OCI-LY7 (cell line): ENCODE measurements around the gene UBL3. TPM values are rescaled to one million over a fixed set of nuclear protein-coding genes. Genes with fewer than 3 reads are reported as not detected.

Experiments used
- BruUV-seq: library from RNA; stranded (reverse); fragments of 400-500 nt; replicated peaks from 2 replicates; lab custom pipeline; 2021; lab: Mats Ljungman, UMichigan
- CTCF ChIA-PET: fragments of 300-600 bp; sonication (Branson Sonifier 250); formaldehyde crosslinking; loops from one replicate; lab custom pipeline; 2022; ENCODE audit warnings: antibody characterized with exemption; ENCODE audit not compliant: unreplicated experiment; lab: Charles Lee
- POLR2A ChIA-PET: fragments of 300-600 bp; sonication (Branson Sonifier 250); formaldehyde crosslinking; loops from one replicate; lab custom pipeline; 2022; ENCODE audit warnings: antibody characterized with exemption; lab: Charles Lee
- DNase-seq: peaks from one replicate; pipeline ENCODE4 v3.0.0-alpha.2; 2015; ENCODE audit warnings: low spot score
- H2AFZ ChIP-seq: fragments of 200-600 bp; sonication (generic), shearing (Covaris generic); 2 replicates; pipeline ENCODE4 v1.6.1; 2014; ENCODE audit warnings: mild to moderate bottlenecking, antibody characterized with exemption, low read length, moderate library complexity
- H3K27ac ChIP-seq: fragments of 200-600 bp; sonication (generic); 2 replicates; pipeline ENCODE4 v1.5.1; 2014; ENCODE audit warnings: mixed run types, low read depth, mild to moderate bottlenecking, moderate library complexity, low read length, inconsistent platforms; ENCODE audit not compliant: poor library complexity, severe bottlenecking
- H3K36me3 ChIP-seq: fragments of 200-600 bp; sonication (generic); 2 replicates; pipeline ENCODE4 v1.6.1; 2014; ENCODE audit warnings: mild to moderate bottlenecking, antibody characterized with exemption, low read length, moderate library complexity, mixed read lengths; ENCODE audit not compliant: insufficient read depth
- H3K4me1 ChIP-seq: fragments of 200-600 bp; sonication (generic); 2 replicates; pipeline ENCODE4 v1.5.1; 2014; ENCODE audit warnings: mild to moderate bottlenecking, low read length; ENCODE audit not compliant: insufficient read depth, poor library complexity, severe bottlenecking
- H3K4me2 ChIP-seq: fragments of 200-600 bp; sonication (generic); 2 replicates; pipeline ENCODE4 v1.6.1; 2014; ENCODE audit warnings: mild to moderate bottlenecking, low read length
- H3K4me3 ChIP-seq: fragments of 200-600 bp; sonication (generic); 2 replicates; pipeline ENCODE4 v1.5.1; 2014; ENCODE audit warnings: mild to moderate bottlenecking, low read depth, low read length; ENCODE audit not compliant: poor library complexity, severe bottlenecking
- H3K79me2 ChIP-seq: fragments of 200-600 bp; sonication (generic); 2 replicates; pipeline ENCODE4 v1.6.1; 2016; ENCODE audit warnings: low read depth, mild to moderate bottlenecking, low read length, moderate library complexity, mixed read lengths; ENCODE audit not compliant: insufficient read depth
- H3K9me2 ChIP-seq: fragments of 200-600 bp; sonication (generic); 2 replicates; pipeline ENCODE4 v1.6.1; 2016; ENCODE audit warnings: mild to moderate bottlenecking, low read length, mixed read lengths; ENCODE audit not compliant: insufficient read depth
- H3K9me3 ChIP-seq: fragments of 200-600 bp; sonication (generic); 2 replicates; pipeline ENCODE4 v1.6.1; 2014; ENCODE audit warnings: mild to moderate bottlenecking, mixed run types, low read length, mixed read lengths
- H4K20me1 ChIP-seq: fragments of 200-600 bp; sonication (generic); 2 replicates; pipeline ENCODE4 v1.6.1; 2014; ENCODE audit warnings: mild to moderate bottlenecking, antibody characterized with exemption, low read length, moderate library complexity, mixed read lengths; ENCODE audit not compliant: insufficient read depth
- EZH2phosphoT487 ChIP-seq: fragments of 200-600 bp; sonication (generic); IDR thresholded peaks from 2 replicates; pipeline ENCODE4 v1.6.1; 2018; ENCODE audit warnings: low read depth, borderline replicate concordance, mild to moderate bottlenecking, mixed run types, antibody characterized with exemption, low read length, moderate library complexity, mixed read lengths
- intact Hi-C: fragments of 100-400 bp; cut with micrococcal nuclease; formaldehyde crosslinking; loops from one replicate; pipeline ENCODE4 v1.10.0; 2022; ENCODE audit not compliant: unreplicated experiment
- small RNA-seq: library from RNA; depleted of rRNA; stranded (forward); fragments of <200 nt; gene quantifications from one replicate; pipeline ENCODE3, GENCODE V24; 2014
- total RNA-seq, 2 experiments: library from RNA; depleted of rRNA in 1 of 2; stranded (reverse); fragments of >200 nt in 1 of 2; shearing (Covaris generic) in 1 of 2; gene quantifications; 2 replicates each; pipeline ENCODE4 v1.2.3, GENCODE V29; 2014 to 2022
- TF ChIP-seq, protein P1 (sequence below): fragments of 200-600 bp; sonication (generic); conservative IDR thresholded peaks from 2 replicates; pipeline ENCODE4 v1.5.1; 2014; ENCODE audit warnings: mild to moderate bottlenecking, antibody characterized with exemption, low read length, moderate library complexity, mixed read lengths

UBL3 gene
- total RNA-seq, 2 experiments from 2014 or later = 5.6 to 11.4 TPM

DNA sequence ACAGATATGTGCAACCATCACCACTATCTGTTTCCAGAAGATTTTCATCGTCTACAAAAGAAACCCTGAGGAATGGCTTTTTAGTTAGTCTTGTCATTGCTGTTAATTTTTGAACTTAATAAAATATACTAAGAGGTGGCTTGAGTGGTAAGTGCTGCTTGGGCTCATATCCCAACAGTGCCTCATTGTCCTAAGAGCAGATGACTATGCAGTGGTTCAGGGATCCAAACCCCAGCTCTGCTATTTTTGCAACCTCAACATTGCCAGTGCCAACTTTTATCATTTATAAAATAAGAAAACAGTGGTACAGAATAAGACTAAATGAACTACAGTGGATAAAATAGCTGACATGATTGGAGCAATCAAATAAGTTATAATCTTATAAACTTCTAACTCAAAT is 131.7 kb downstream of the UBL3 start:
- H3K4me1 ChIP-seq = no peaks in the 10 kb centered on the region
- H4K20me1 ChIP-seq = no peaks in the 10 kb centered on the region
- H3K4me3 ChIP-seq = no peak overlapping the region
- no peak for DNase-seq
- POLR2A ChIA-PET = no interaction called here
- TF ChIP-seq, protein P1, sequence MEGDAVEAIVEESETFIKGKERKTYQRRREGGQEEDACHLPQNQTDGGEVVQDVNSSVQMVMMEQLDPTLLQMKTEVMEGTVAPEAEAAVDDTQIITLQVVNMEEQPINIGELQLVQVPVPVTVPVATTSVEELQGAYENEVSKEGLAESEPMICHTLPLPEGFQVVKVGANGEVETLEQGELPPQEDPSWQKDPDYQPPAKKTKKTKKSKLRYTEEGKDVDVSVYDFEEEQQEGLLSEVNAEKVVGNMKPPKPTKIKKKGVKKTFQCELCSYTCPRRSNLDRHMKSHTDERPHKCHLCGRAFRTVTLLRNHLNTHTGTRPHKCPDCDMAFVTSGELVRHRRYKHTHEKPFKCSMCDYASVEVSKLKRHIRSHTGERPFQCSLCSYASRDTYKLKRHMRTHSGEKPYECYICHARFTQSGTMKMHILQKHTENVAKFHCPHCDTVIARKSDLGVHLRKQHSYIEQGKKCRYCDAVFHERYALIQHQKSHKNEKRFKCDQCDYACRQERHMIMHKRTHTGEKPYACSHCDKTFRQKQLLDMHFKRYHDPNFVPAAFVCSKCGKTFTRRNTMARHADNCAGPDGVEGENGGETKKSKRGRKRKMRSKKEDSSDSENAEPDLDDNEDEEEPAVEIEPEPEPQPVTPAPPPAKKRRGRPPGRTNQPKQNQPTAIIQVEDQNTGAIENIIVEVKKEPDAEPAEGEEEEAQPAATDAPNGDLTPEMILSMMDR = no peak
- TF ChIP-seq EZH2phosphoT487 = no peak
- H3K9me3 ChIP-seq = peaks cover 6% of the 10 kb centered on the region; the same call in 1 of the 2 replicates
- H3K4me2 ChIP-seq = no peak overlapping the region
- H2AFZ ChIP-seq = no peak overlapping the region
- H3K27ac ChIP-seq = no peak overlapping the region
- no TSS peak for BruUV-seq
- CTCF ChIA-PET = no interaction called here
- H3K79me2 ChIP-seq = no peaks in the 10 kb centered on the region
- H3K9me2 ChIP-seq = no peaks in the 10 kb centered on the region
- intact Hi-C loops = no loop called here
- H3K36me3 ChIP-seq = no peaks in the 10 kb centered on the region; the same call in 1 of the 2 replicates

DNA sequence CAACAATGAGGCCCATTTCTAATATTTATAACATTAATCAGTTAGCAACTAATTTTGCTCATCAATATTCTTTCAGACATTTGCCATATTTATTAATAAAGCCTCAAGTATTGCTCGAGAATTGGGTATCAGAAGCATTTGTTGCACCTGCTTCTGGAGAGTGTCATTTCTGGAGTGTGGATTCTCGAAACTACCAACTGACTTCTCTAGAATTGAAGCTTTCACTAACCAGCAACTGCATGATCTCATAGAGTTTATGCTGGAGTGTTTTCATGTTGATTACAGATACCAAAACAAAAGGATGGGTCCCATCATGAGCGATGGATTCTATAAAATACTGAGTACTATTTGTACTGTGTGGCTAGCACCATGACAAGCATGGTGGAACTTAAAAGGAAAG is 133.9 kb downstream of the UBL3 start:
- Histone ChIP-seq H3K4me3 (no peak overlapping the region), H3K27ac (no peak overlapping the region), H3K4me2 (no peak overlapping the region), H3K4me1 (no peaks in the 10 kb centered on the region), H4K20me1 (no peaks in the 10 kb centered on the region), H2AFZ (no peak overlapping the region), H3K36me3 (no peaks in the 10 kb centered on the region; the same call in 1 of the 2 replicates), H3K9me2 (no peaks in the 10 kb centered on the region), H3K9me3 (peaks cover 6% of the 10 kb centered on the region; the same call in 1 of the 2 replicates), H3K79me2 (no peaks in the 10 kb centered on the region)
- DNase-seq = no peak
- ChIA-PET CTCF (no interaction called here), POLR2A (no interaction called here)
- BruUV-seq = no TSS peak
- TF ChIP-seq, protein P1 = no peak
- no peak for TF ChIP-seq EZH2phosphoT487
- intact Hi-C loops = no loop called here

Small RNAs within 50 kb of the gene (small RNA-seq; reads per million reads assigned to genes)
- gene RF00017 (not detected), gene TIMM8BP1 (not detected)
